M059J (cell line): ENCODE results near the gene LAMP2. TPM values are rescaled to one million over a fixed set of nuclear protein-coding genes. Genes with fewer than 3 reads are reported as not detected.

Experiments used
- DNase-seq: peaks from one replicate; pipeline ENCODE4 v3.0.0-alpha.2; 2012; ENCODE audit warnings: low read depth
- total RNA-seq: library from RNA; depleted of rRNA; stranded (reverse); fragments of >200 nt; shearing (Covaris generic); gene quantifications from 2 replicates; pipeline ENCODE4 v1.2.3, GENCODE V29; 2014; rRNA removed

The LAMP2 gene
- total RNA-seq, 1 experiment from 2014 or later: 327 TPM

DNA sequence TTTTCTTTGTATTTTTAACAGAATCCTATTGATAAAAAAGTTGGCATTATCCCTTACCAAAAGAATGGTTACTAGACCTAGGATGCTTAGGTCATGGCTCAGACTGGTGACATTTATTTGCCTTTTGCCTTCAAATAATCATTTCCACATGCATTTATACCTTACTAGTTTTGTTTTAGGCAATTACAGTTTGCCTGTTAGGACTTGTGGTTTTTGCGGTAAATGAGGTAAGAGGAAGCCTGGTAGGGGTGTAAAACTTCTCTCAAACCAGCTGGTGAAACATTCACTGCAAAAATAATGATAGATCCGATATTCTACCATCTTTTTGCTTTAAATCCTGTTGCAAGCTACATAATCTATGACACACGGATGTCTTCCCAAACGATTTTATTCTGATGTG, 12.1 kb downstream of the LAMP2 start:
- peak; percentile 89 for DNase-seq

DNA sequence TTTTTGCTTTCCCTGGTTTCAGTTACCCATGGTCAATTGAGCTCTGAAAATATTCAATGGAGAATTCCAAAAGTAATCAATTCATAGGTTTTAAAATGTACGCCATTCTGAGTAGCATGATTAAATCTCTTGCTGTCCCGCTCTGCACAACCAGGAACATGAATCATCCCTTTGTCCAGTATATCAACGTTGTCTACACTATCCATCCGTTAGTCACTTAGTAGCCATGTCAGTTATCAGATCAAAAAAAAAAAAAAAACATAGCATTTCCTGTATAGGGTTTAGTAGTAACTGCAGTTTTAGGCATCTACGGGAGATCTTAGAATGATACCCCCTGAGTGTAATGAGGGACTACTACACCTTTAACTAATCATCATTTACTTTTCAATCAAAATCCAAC, 15.1 kb downstream of the LAMP2 start:
- peak; percentile 77 for DNase-seq

DNA sequence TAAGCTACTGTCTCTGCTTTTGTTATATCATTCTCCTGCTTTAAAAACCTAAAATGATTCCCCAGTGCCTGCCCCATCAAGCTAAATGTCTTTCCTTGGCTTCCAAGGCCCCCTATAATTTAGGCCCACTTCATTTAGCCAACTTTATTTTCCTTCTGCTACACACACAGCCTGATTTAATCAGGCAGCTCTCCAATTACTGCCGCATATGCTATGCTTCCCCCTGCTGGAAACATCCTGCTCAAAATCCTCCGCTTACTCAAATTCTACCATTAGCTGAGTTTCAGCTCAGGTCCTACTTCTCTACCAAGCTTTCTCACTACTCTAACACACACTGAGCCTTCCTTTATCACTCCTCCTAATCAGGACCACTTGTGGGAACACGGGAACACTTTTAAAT, 17.0 kb downstream of the LAMP2 start:
- peak; percentile 28 for DNase-seq

DNA sequence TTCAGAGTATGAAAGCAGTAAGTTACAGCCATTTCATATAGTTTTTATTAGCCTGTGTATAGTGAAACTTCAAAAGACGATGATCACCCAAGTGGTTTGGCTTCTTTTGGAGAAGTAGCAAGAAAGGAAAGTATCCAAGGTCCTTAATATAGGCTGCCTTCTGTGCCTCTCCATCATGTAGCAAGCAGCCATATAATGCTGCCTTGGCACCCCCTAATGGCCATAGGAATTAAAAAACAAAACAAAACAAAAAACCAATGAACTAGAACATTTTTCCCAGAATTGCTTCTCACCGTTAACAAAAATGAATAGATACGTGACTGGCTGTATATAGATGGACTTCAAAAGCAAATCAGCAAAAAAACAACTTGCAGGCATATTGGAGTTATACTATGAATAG, 18.9 kb downstream of the LAMP2 start:
- DNase-seq: peak; percentile 17

DNA sequence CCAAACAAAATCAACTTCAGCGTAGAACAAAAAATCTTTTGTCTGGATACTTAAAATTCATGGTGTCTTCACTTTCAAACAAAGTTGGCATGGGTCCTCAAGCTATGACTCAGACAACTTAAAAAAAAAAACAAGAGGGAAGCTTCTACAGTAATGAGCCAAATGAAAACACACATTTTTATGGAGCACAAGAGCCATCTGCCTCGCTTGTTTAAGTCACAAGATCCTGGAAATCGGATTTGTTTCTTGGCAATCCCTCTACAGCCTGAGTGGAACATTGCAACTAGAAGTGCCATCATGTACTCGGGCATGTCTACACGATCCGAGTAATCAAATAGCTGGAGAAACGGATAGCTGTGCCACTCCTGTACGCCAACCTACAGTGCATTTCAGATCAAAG, 22.6 kb downstream of the LAMP2 start:
- peak; percentile 83 for DNase-seq

DNA sequence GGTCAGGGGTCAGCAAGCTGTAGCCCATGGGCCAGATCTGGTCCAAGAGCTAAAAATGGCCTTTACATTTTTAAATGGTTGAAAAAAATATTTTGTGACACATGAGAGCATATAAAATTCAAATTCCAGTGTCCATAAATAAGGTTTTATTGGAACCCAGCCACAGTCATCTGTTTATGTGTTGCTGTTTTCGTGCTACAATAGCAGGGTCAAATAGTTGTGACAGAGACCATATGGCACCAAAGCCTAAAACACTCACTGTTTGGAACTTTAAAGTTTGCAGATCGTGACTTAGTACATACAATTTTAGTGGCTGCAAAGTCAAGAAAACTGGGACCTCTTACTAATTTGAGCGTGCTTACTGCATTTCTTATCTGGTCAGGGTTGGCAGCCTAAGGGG, 29.2 kb downstream of the LAMP2 start:
- no peak for DNase-seq

DNA sequence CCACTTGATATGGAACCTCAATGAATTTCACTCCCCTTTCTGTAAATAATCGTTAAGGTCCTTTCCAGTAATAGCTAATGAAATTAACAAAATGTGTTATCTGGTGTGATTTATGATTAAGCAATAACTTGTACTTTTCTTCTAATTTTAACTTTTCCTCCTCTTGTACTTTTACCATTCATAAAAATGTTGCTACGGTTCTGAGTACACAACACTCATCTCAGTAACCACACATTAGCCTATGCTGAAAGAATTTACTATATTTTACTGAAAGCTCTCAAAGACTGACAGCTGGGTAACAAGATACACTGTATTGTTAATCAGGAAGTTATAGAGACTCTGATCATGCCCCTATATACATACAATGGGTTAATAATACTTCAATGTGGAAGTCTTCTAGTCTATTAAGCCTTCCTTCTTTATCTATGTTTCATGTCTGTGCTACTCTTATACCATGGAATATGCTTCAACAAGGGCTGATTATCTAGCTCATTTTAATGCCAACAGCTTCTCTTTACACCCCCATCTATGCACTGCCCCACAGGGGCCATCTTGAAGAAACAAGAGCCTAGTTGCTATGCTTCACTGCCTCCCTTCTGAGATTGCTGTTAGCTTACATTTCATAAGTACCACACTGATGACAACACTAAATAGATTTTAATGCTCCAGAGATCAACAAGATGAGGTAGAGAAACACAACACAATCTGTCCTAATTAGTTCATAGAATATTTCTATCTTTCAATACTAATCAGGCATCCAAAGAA, 39.1 kb downstream of the LAMP2 start:
- DNase-seq: no peak

DNA sequence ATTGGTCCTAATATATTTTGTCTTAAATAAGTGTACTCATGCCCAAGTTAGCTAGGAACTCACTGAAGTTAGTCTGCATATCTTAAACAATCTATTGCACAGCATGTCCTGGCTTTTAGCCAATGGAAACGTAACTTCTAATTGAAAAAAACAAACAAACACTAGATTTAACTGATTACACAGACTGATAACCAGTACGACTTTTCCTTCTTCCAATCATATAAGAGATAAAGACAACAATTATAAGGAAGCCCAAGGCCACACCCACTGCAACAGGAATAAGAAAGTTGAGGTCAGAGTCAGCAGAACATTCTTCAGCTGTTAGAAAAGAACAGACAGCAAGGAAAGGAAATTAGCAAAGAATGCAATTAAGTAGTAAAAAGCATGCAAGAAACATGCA, 40.8 kb downstream of the LAMP2 start:
- DNase-seq: peak; percentile 12

DNA sequence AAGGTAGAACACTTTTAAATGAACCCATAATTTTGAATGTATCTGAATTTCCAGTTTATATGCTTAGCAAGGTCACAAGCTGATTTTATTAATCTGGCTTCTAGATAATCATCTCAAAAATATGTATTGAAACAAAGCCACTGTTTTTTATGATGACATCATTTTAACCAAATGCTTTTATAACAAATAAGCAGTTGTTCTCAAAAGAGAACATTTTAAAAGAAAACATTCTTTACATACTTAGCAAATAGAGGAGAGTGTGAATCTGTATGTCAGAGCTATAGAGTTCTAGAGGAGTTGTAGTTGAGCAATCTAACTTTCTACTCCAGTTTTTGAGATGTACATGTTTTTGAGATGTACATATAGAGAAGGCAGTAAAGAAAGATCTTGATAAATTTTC, 42.5 kb downstream of the LAMP2 start:
- DNase-seq: no peak

DNA sequence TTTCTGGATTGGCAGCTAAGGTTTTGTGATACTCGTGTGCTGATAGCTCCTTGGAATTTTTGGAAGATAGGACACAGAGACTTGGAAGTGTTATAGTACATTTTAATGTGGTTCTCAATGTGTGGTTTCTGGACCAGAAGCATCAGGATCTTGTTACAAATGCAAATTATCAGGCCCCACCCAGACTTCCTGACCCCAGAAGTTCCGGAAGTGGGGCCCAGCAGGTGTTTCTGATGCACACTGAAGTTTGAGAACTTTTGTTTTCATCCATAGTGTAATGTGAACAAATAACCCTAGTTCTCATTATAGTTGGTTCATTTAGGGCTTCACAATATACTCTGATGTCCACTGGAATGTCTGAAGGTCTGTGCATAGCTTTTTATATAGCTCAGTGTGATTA, 49.6 kb downstream of the LAMP2 start:
- no peak for DNase-seq

DNA sequence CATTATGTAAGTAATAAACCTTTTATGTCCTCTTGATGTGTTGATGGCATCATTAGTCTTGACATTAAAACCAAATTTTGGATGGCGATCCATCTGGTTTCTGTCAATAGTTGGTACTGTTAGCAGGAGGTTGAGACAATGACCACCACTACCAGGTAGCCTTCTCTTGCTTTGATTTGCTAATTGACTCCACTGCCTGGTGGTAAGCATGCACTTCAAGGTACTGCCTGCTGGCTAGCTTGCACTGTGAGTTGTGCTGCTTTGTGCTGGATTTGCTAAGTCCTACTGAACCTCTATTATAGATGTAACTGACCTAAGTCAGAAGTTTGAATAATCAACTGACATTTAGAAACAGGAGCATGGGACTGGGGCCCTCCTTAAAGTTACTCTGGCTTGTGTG, 60.9 kb downstream of the LAMP2 start:
- DNase-seq: no peak

DNA sequence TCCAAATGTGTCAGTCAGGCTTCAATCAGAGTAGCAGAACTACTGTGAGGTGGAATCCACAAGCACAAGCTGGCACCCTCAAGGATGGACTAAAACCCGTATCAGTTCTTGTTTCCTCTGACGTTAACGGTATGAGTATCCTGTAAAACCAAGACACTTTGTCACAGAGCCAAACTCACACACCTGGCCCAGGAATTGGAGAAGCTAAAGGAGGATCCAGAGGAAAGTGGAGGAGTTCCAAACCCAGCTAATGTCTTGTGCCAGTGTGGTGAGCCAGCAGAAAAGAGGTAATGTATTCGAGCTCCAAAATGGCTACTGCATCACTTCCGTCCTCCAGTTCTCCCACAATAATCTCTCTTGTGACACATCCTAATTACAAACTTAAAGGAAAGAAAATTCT, 62.5 kb downstream of the LAMP2 start:
- DNase-seq: no peak

DNA sequence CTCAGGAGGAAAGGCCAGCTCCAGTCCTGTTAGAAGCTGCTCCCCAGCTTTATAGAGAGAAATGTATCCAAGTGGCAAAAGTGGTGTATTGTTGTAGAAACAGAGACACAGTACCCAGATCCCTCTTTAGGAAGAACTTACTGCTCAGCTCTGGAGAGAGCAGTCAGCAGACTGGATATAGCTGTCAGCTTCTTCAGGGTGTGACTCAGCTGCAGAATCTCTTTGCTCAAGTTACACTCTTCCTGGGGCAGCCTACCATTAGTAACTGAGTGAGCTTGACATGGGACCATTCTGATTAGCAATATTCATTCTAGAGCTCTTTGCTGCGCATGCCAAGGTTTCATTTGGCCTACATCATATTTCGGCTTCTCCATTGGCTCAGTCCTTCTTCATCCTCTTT, 66.7 kb downstream of the LAMP2 start:
- no peak for DNase-seq

DNA sequence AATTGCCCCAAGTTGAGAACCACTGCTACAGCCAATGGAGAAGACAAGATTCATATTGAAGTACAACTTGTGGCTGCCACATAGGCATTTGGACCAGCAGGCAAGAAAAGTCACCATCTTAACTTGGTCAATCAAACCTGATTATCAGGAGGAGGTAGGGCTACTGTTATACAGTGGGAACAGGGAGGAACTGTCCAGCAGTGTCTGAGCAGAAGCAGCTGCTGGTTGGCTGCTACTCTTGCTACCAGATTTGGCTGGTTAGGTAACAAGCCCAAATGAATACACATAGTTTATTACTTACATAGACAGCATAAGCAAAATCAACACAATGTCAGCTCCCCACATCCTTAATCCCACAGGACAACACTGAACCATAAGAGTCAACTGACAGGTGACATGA, 67.8 kb downstream of the LAMP2 start:
- DNase-seq: no peak

DNA sequence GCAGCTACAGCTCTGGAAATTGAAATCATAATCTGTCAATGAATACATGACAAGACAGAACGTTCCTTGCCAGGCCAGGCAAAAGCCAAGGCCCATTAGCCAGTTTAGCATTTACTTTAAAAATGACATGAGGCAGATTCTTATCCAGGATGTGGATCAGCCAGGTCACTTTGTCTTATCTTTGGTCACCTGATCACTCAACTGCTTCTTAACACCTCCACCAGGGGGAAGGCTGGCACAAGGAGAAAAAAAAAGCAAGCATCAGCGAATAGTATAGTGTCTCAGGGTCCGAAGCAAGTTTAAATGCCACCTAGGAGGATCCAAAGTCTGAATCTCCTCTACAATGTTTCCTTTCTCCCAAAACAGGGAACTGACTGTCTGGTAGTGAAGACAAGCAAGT, 88.4 kb downstream of the LAMP2 start:
- DNase-seq: peak; percentile 58

DNA sequence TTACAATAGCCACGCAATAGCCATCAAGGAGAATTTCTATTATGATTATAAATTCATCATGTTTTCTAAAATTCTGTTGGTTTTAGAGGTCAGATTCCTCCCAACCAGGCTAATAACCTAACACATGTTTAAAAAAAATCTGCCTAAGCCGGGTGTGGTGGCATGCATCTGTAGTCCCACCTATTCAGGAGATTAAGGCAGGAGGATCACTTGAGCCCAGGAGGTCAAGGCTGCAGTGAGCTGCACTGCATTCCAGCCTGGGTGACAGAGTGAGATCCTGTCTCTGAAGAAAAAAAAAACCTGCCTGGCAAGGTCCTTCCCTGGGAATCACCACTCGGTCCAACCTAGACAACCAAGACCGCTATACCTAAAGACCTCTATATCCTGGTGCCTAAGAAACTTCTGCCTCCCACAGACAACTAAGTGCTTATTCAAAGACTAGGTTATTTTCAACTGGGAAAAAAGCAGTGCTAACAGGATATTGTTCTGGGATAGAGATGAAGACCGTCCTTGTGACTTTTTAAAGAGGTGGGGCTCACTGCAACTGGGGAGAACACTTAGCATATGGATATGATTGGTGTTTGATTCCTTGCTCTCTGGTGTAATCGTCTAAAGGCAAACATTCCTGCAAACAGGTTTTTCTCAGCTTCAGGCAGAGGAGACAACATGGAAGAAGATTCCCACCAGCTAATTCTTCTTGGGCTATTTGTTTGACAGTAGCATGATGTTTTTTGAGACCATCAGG, 89.0 kb downstream of the LAMP2 start:
- no peak for DNase-seq

DNA sequence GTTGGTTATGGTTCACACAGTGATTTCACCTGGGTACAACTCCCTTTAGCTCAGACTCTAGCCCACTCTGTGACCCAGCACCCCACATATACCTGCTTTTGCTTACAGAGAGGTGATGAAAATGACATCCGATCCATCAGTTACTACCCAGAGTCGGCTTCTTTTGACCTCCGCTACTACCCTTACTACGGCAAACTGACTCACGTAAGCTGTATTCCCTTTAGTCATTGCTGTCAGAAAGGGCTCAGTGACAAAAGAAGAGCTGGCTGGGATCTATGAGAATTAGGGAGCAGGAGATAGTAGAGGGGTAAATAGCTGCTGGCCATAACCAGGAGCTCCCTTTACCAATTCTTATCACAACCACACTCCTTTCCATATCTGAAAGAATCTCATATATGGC, 90.5 kb downstream of the LAMP2 start:
- DNase-seq: no peak

Other genes with a start within 250 kb of the LAMP2 start
- gene ZBTB33, start 218.5 kb downstream of the LAMP2 start, total RNA-seq: 37.6 and 43.5 TPM in 2 replicates
- gene TMEM255A, start 157.8 kb downstream of the LAMP2 start, total RNA-seq: 1.9 and 2.6 TPM in 2 replicates
- gene ATP1B4, start 107.2 kb downstream of the LAMP2 start, total RNA-seq: not detected in 2 replicates
- 117 and 155 TPM in 2 replicates for gene CUL4B, start 91.7 kb upstream of the LAMP2 start, total RNA-seq
- 228 and 252 TPM in 2 replicates for gene MCTS1, start 134.8 kb upstream of the LAMP2 start, total RNA-seq
- gene C1GALT1C1, start 160.8 kb upstream of the LAMP2 start, total RNA-seq: 138 and 179 TPM in 2 replicates